SK-N-SH (cell line): ENCODE data around the gene BMP7.

Experiments
- CTCF ChIP-seq: fragments of 200-600 bp; sonication (generic); IDR thresholded peaks from 2 replicates; pipeline ENCODE4 v1.6.1; 2017; ENCODE audit warnings: antibody characterized with exemption, mild to moderate bottlenecking, moderate library complexity
- MAX ChIP-seq: IDR thresholded peaks from 2 replicates; pipeline ENCODE4 v1.4.0; 2012; ENCODE audit warnings: low read depth
- RAD21 ChIP-seq: IDR thresholded peaks from 2 replicates; pipeline ENCODE4 v1.6.1; 2012; ENCODE audit warnings: mild to moderate bottlenecking, low read length
- ZBTB33 ChIP-seq: IDR thresholded peaks from 2 replicates; pipeline ENCODE4 v1.4.0; 2012; ENCODE audit warnings: low read depth, borderline replicate concordance

GRCh38 chr20:57141492-57141891 lies 124.9 kb downstream of the BMP7 start:
- TF ChIP-seq MAX (no peak), ZBTB33 (no peak), CTCF (no peak), RAD21 (no peak)
